ENCODE data around the gene PLEKHG2.

The PLEKHG2 gene

DNA sequence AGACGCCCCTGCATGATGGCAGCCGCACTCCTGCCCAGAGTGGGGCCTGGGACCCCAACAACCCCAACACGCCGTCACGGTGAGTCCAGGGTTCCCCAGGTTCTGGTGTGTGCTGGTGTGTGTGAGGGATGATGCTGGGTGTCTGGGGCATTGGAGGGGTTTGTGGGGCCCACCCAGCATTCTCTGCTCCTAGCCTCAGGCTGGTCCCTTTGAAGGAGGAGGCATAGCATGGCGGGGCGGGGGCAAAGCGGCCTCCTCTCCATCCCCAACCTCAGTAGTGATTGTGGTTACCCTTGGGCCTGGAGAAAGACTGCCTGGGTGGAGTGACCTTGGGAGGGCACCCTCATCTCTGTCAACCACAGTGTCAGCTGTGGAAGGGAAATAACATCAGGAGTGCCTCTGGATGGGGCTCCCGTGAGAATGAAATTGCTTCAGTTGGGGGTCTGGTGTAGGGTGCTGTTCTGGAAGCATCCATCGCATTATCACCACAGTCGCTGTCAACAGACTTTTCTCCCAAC, 61.0 kb downstream of the PLEKHG2 start:
- no peak for DNase-seq (ENCODE audit: low read depth in 4 of 4, low spot score in 1 of 4)

- peak; percentile 55 to 62 (median 58) for DNase-seq (ENCODE audit: low read depth in 4 of 4, low spot score in 1 of 4)
Measured at GRCh38 chr19:39474139-39474620, 61.7 kb downstream of the PLEKHG2 start.

DNA sequence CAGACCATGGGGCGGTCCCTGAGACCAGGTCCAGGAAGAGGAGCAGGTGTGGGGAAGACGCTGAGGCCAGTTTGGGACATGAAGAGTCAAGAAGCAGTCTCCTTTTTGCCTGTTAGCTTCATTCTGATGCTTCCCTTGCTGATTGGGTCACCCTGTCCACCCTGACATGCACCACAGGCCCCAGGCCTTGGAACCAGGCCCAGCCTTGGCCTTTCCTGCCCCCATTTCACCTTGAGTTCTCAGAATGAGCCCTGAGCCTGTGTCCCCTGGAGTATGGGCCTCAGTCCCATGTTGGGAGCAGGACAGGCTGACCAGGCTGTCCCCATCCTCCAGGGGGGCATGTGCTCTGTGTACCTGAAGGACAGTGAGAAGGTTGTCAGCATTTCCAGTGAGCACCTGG, 63.3 kb downstream of the PLEKHG2 start:
- DNase-seq (ENCODE audit: low read depth in 4 of 4, low spot score in 1 of 4): no peak
